ENCODE data around the gene LCN10. TPM values are rescaled to one million over a fixed set of nuclear protein-coding genes. Genes with fewer than 3 reads are reported as not detected.
A peak's percentile ranks its signal among the peaks of the same experiment; 100 is the strongest.

Gene LCN10
- total and polyA plus RNA-seq, 9 of the 15 experiments (the other 6 are each of a cell fraction or from before 2014, with no cell fraction given) = 0.10 to 0.21 (median 0.14) TPM; not detected in 6

DNA sequence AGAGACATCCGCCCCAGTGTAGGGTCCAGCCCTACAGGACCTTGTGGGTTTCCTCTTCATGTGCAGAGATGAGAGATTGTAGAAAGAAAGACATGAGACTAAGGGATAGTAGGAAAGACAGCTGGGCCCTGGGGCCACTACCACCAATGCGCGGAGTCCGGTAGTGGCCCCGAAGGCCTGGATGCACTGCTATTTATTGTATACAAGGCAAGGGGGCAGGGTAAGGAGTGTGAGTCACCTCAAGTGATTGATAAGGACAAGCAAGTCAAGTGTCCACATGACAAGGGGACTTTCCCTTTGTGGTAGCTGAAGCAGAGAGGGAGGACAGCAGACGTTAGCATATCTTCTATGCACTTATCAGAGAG, 42.2 kb upstream of the LCN10 start (continued):
- TF ChIP-seq PHB2 (IDR thresholded peaks at IDR 0.05; ENCODE audit: low read depth) (no peak), TGIF2 (CRISPR knock-in tag; IDR thresholded peaks at IDR 0.05) (no peak), SIRT6 (IDR thresholded peaks at IDR 0.05; ENCODE audit: low read depth, low read length) (no peak), POU5F1 (IDR thresholded peaks at IDR 0.05; ENCODE audit: borderline replicate concordance, low read depth, low read length, partially characterized antibody) (no peak), DLX4 (CRISPR knock-in tag; IDR thresholded peaks at IDR 0.05) (no peak), ZNF146 (CRISPR knock-in tag; IDR thresholded peaks at IDR 0.05; ENCODE audit: unreplicated experiment) (no peak), BRD4 (IDR thresholded peaks at IDR 0.05) (no peak), ARHGAP35 (IDR thresholded peaks at IDR 0.05; ENCODE audit: partially characterized antibody) (no peak), ZNF589 (CRISPR knock-in tag; IDR thresholded peaks at IDR 0.05; ENCODE audit: low read depth) (no peak), NR4A1 (CRISPR knock-in tag; IDR thresholded peaks at IDR 0.05) (no peak), NR4A1 (tag; IDR thresholded peaks at IDR 0.05) (no peak), SMAD1 (IDR thresholded peaks at IDR 0.05; ENCODE audit: low read depth, low read length, partially characterized antibody) (no peak), DEAF1 (CRISPR knock-in tag; IDR thresholded peaks at IDR 0.05) (no peak), NR2F6 (CRISPR knock-in tag; IDR thresholded peaks at IDR 0.05) (no peak), ZNF431 (CRISPR knock-in tag; IDR thresholded peaks at IDR 0.05) (no peak), KAT2B (IDR thresholded peaks at IDR 0.05; ENCODE audit: low read depth, low read length) (no peak), KAT7 (CRISPR knock-in tag; IDR thresholded peaks at IDR 0.05; ENCODE audit: borderline replicate concordance) (no peak), NRF1 (conservative IDR thresholded peaks at IDR 0.05 in 1 of 2, IDR thresholded peaks at IDR 0.05 in 1 of 2) (peak; percentile 14 to 27; a peak in 1 of 4 replicates), CREM (IDR thresholded peaks at IDR 0.05; ENCODE audit: low read depth) (peak; percentile 45; the same call in 1 of the 2 replicates), KLF16 (IDR thresholded peaks at IDR 0.05) (peak; percentile 15; the same call in 1 of the 2 replicates), SRSF7 (optimal IDR thresholded peaks at IDR 0.05; ENCODE audit: low read depth, low read length) (no peak)
- TF ChIP-seq, protein P1, sequence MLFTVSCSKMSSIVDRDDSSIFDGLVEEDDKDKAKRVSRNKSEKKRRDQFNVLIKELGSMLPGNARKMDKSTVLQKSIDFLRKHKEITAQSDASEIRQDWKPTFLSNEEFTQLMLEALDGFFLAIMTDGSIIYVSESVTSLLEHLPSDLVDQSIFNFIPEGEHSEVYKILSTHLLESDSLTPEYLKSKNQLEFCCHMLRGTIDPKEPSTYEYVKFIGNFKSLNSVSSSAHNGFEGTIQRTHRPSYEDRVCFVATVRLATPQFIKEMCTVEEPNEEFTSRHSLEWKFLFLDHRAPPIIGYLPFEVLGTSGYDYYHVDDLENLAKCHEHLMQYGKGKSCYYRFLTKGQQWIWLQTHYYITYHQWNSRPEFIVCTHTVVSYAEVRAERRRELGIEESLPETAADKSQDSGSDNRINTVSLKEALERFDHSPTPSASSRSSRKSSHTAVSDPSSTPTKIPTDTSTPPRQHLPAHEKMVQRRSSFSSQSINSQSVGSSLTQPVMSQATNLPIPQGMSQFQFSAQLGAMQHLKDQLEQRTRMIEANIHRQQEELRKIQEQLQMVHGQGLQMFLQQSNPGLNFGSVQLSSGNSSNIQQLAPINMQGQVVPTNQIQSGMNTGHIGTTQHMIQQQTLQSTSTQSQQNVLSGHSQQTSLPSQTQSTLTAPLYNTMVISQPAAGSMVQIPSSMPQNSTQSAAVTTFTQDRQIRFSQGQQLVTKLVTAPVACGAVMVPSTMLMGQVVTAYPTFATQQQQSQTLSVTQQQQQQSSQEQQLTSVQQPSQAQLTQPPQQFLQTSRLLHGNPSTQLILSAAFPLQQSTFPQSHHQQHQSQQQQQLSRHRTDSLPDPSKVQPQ (CRISPR knock-in tag; IDR thresholded peaks at IDR 0.05; ENCODE audit: borderline replicate concordance) = no peak
- TF ChIP-seq, protein P2, sequence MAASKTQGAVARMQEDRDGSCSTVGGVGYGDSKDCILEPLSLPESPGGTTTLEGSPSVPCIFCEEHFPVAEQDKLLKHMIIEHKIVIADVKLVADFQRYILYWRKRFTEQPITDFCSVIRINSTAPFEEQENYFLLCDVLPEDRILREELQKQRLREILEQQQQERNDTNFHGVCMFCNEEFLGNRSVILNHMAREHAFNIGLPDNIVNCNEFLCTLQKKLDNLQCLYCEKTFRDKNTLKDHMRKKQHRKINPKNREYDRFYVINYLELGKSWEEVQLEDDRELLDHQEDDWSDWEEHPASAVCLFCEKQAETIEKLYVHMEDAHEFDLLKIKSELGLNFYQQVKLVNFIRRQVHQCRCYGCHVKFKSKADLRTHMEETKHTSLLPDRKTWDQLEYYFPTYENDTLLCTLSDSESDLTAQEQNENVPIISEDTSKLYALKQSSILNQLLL (CRISPR knock-in tag; IDR thresholded peaks at IDR 0.05; ENCODE audit: borderline replicate concordance) = no peak
- TF ChIP-seq, protein P3, sequence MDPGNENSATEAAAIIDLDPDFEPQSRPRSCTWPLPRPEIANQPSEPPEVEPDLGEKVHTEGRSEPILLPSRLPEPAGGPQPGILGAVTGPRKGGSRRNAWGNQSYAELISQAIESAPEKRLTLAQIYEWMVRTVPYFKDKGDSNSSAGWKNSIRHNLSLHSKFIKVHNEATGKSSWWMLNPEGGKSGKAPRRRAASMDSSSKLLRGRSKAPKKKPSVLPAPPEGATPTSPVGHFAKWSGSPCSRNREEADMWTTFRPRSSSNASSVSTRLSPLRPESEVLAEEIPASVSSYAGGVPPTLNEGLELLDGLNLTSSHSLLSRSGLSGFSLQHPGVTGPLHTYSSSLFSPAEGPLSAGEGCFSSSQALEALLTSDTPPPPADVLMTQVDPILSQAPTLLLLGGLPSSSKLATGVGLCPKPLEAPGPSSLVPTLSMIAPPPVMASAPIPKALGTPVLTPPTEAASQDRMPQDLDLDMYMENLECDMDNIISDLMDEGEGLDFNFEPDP (CRISPR knock-in tag; IDR thresholded peaks at IDR 0.05) = no peak
